ENCODE results near the gene DPYSL5. TPM values are rescaled to one million over a fixed set of nuclear protein-coding genes. Genes with fewer than 3 reads are reported as not detected.

DPYSL5 gene
- total and polyA plus RNA-seq, 9 of the 15 experiments (the other 6 are each of a cell fraction or from before 2014, with no cell fraction given), result 0.06 TPM; not detected in 8

GRCh38 chr2:26849056-26849999, 1.4 kb downstream of the DPYSL5 start:
- Histone ChIP-seq H3K9me1 (ENCODE audit: control insufficient read depth, insufficient read depth, low read length) (no peaks in the 10 kb centered on the region), H3K4me3 (no peak overlapping the region), H3K4me1 (replicated peaks in 1 of 2; ENCODE audit: control insufficient read depth in 2 of 2, insufficient read depth in 2 of 2, low read length in 2 of 2) (peaks cover 0 to 35% of the 10 kb centered on the region in 2 experiments; a peak in 2 of 5 replicates), H3K79me2 (ENCODE audit: control insufficient read depth, insufficient read depth, low read length) (no peaks in the 10 kb centered on the region), H2AFZ (ENCODE audit: low read depth, low read length) (no peak overlapping the region), H3K36me3 (ENCODE audit: control insufficient read depth, insufficient read depth, low read length) (no peaks in the 10 kb centered on the region), H3K9me3 (replicated peaks; ENCODE audit: control insufficient read depth, insufficient read depth, low read depth, low read length) (no peaks in the 10 kb centered on the region), H3K27me3 (ENCODE audit: control insufficient read depth in 2 of 2, insufficient read depth in 2 of 2, low read length in 2 of 2) (peaks cover 41 to 66% of the 10 kb centered on the region in 2 experiments), H3K27ac (ENCODE audit: extremely low read depth, low read depth, low read length) (no peak overlapping the region), H3K4me2 (ENCODE audit: insufficient read depth, low read length) (no peak overlapping the region), H4K20me1 (replicated peaks; ENCODE audit: control insufficient read depth, insufficient read depth, low read length) (no peaks in the 10 kb centered on the region; the same call in 1 of the 2 replicates), H3K9ac (ENCODE audit: insufficient read depth in 1 of 2, low read depth in 2 of 2, low read length in 2 of 2) (no peak overlapping the region)
- CTCF ChIA-PET (ENCODE audit: low intra/inter-chr PET ratio), result no interaction called here
- intact Hi-C loops (cut with micrococcal nuclease) (loop anchor here (5.0 to 10.0 kb wide), 3 partner anchors 73 to 435 kb away; partner anchors contain the start of gene TRIM54), in situ Hi-C loops (cut with MboI) (loop anchor here (10.0 kb wide), 2 partner anchors 95 to 445 kb away; no protein-coding TSS in a partner anchor)
- FAIRE-seq (no peak), DNase-seq (ENCODE audit: extremely low read depth in 1 of 4, low spot score in 3 of 4) (peak in 2 of 4 experiments; percentile 22 to 28), ATAC-seq (no peak)
- 38% methylated on average over 29 of the region's 75 CpGs for WGBS (ENCODE audit: insufficient coverage, low coverage, missing lambda C conversion rate)
- POLR2A ChIA-PET, result interaction anchor here (0.6 to 0.7 kb wide), 3 partner anchors 28 to 209 kb away, joined by 3 read pairs; no protein-coding TSS in a partner anchor
- TF ChIP-seq MECOM (CRISPR knock-in tag; IDR thresholded peaks at IDR 0.05), result no peak
- no peak for TF ChIP-seq TFE3 (CRISPR knock-in tag; IDR thresholded peaks at IDR 0.05)
- TF ChIP-seq ELF2 (CRISPR knock-in tag; IDR thresholded peaks at IDR 0.05), result no peak
- 0 out of 2 replicates have a peak, but pooled peaks have one; percentile 42 for TF ChIP-seq ZNF263 (CRISPR knock-in tag; IDR thresholded peaks at IDR 0.05; ENCODE audit: borderline replicate concordance)
- TF ChIP-seq RFX1 (IDR thresholded peaks at IDR 0.05), result no peak
- no TSS peak for BruUV-seq (replicated peaks)

All from K562 (cell line).